Kidney (tissue), 22 donors: Measurements from ENCODE around the gene NDC1. TPM values are rescaled to one million over a fixed set of nuclear protein-coding genes. Genes with fewer than 3 reads are reported as not detected.
"Not testable (repeated sequence)": the region's sequence is repeated elsewhere in the genome, so short reads cannot be mapped to it uniquely, and the experiment has no call there.

Experiments used
- DNase-seq, 5 donors: peaks; one replicate each; pipeline ENCODE4 v3.0.0-alpha.2; 2013 to 2020
- FAIRE-seq: peaks from 2 replicates; lab custom pipeline; 2012; peaks lifted over from hg19 to GRCh38; lab: Jason Lieb, UNC
- H3K27ac ChIP-seq, 2 donors: one replicate each; pipeline ENCODE4 v1.7.0; 2013; ENCODE audit warnings: low read depth in 2 of 2, low read length in 2 of 2, inconsistent platforms in 1 of 2
- H3K27me3 ChIP-seq: one replicate; pipeline ENCODE4 v1.7.1; 2013; ENCODE audit warnings: low read length, inconsistent platforms; ENCODE audit not compliant: control insufficient read depth, insufficient read depth
- H3K36me3 ChIP-seq, 3 donors: one replicate each; pipeline versions ENCODE4 v1.7.0 to v1.7.1; 2013; ENCODE audit warnings: low read length in 3 of 3, control low read depth in 1 of 3, inconsistent platforms in 1 of 3; ENCODE audit not compliant: insufficient read depth in 3 of 3, control insufficient read depth in 2 of 3
- H3K4me1 ChIP-seq, 3 donors: one replicate each; pipeline versions ENCODE4 v1.7.0 to v1.7.1; 2013; ENCODE audit warnings: low read length in 3 of 3, inconsistent platforms in 1 of 3, low read depth in 1 of 3; ENCODE audit not compliant: control insufficient read depth in 2 of 3, insufficient read depth in 2 of 3
- H3K4me3 ChIP-seq, 3 donors: one replicate each; pipeline versions ENCODE4 v1.7.0 to v1.8.1; 2013; ENCODE audit warnings: low read length in 3 of 3, control low read depth in 1 of 3, inconsistent platforms in 1 of 3
- H3K9ac ChIP-seq, 3 donors: one replicate each; pipeline versions ENCODE4 v1.7.0 to v1.7.1; 2013; ENCODE audit warnings: low read length in 3 of 3, control low read depth in 1 of 3, inconsistent platforms in 1 of 3
- H3K9me3 ChIP-seq, 3 donors: one replicate each; pipeline versions ENCODE4 v1.7.0 to v1.7.1; 2013; ENCODE audit warnings: low read length in 3 of 3, control low read depth in 1 of 3, inconsistent platforms in 1 of 3; ENCODE audit not compliant: control insufficient read depth in 2 of 3, insufficient read depth in 1 of 3
- CTCF ChIP-seq: IDR thresholded peaks from 3 replicates; pipeline ENCODE4 v1.5.1; 2012; ENCODE audit warnings: mild to moderate bottlenecking, moderate library complexity, borderline replicate concordance; ENCODE audit not compliant: insufficient read depth; ENCODE audit errors: extremely low read depth
- intact Hi-C: fragments of 100-400 bp; cut with DNase I; formaldehyde crosslinking; loops from one replicate; pipeline ENCODE4 v1.11.1; 2022
- long read RNA-seq, 10 donors: library from polyadenylated mRNA in 1 of 10; unstranded in 1 of 10; transcript quantifications; one replicate each; pipeline ENCODE4 v2.0.0 and lab custom pipeline, GENCODE V29; 2021 to 2026
- polyA plus RNA-seq: library from polyadenylated mRNA; stranded (reverse); fragments of 350-450 nt; fragmentation: Illumina TruSeq; extraction: RNeasy Lipid Tissue Mini Kit (QIAGEN cat#74804); gene quantifications from one replicate; pipeline ENCODE4 v1.2.3, GENCODE V29; 2014; ENCODE audit warnings: low read depth, low replicate concordance; ENCODE audit not compliant: insufficient read depth
- total RNA-seq: library from RNA; stranded (reverse); fragmentation: NEBNext Ultra II Directional; extraction: Animal tissue kit (Norgen Biotek cat#: 25700); gene quantifications from one replicate; pipeline ENCODE4 v1.2.1, GENCODE V29; 2021
- donor health status: control.
- donor health status: control.
- donor health status: control.
- donor health status: control.
- donor health status: control.
- donor health status: DM: yes; HTN: yes; CAD: no.
- donor health status: Normal renal cell carcinoma (clear cell type).

Gene NDC1
- total RNA-seq (8.5 TPM), polyA plus RNA-seq (5.6 TPM)
- long read RNA-seq, donor 1, result 0 reads
- long read RNA-seq, donor 2, full-length matches to known transcripts, result 3 of 3 reads
- long read RNA-seq, donor 2, partial matches to known transcripts, result 0 of 3 reads
- long read RNA-seq, donor 2, other reads (novel, unspliced or antisense), result 0 of 3 reads
- long read RNA-seq, donor 3, full-length matches to known transcripts, result 2 of 2 reads
- long read RNA-seq, donor 3, partial matches to known transcripts, result 0 of 2 reads
- long read RNA-seq, donor 3, other reads (novel, unspliced or antisense), result 0 of 2 reads
- long read RNA-seq, donor 4, full-length matches to known transcripts, result 3 of 3 reads
- long read RNA-seq, donor 4, partial matches to known transcripts, result 0 of 3 reads
- long read RNA-seq, donor 4, other reads (novel, unspliced or antisense), result 0 of 3 reads
- long read RNA-seq, donor 5, result 0 reads
- long read RNA-seq, donor 6, full-length matches to known transcripts, result 4 of 4 reads
- long read RNA-seq, donor 6, partial matches to known transcripts, result 0 of 4 reads
- long read RNA-seq, donor 6, other reads (novel, unspliced or antisense), result 0 of 4 reads
- long read RNA-seq, donor 7, full-length matches to known transcripts, result 4 of 5 reads
- long read RNA-seq, donor 7, partial matches to known transcripts, result 0 of 5 reads
- long read RNA-seq, donor 7, other reads (novel, unspliced or antisense), result 1 of 5 reads
- long read RNA-seq, donor 8, full-length matches to known transcripts, result 2 of 2 reads
- long read RNA-seq, donor 8, partial matches to known transcripts, result 0 of 2 reads
- long read RNA-seq, donor 8, other reads (novel, unspliced or antisense), result 0 of 2 reads
- long read RNA-seq, donor 9, full-length matches to known transcripts, result 1 of 1 reads
- long read RNA-seq, donor 9, partial matches to known transcripts, result 0 of 1 reads
- long read RNA-seq, donor 9, other reads (novel, unspliced or antisense), result 0 of 1 reads
- long read RNA-seq, donor 10, full-length matches to known transcripts, result 2 of 2 reads
- long read RNA-seq, donor 10, partial matches to known transcripts, result 0 of 2 reads
- long read RNA-seq, donor 10, other reads (novel, unspliced or antisense), result 0 of 2 reads

GRCh38 chr1:53837924-53838653 is at the start of gene NDC1:
TSS of gene NDC1 (minus strand) at chr1:53838296. CDS start at chr1:53838261, 35 bp downstream.
- intact Hi-C loops, result no loop called here
- no peaks in the 10 kb centered on the region for H3K4me1 ChIP-seq
- no peak for FAIRE-seq

GRCh38 chr1:53883600-53883999 is 45.5 kb upstream of the NDC1 start:
- FAIRE-seq, DNase-seq, H3K4me3 ChIP-seq, H3K9me3 ChIP-seq, H3K4me1 ChIP-seq, H3K9ac ChIP-seq, intact Hi-C loops, H3K27ac ChIP-seq, H3K27me3 ChIP-seq: not testable (repeated sequence)
- peaks cover 0 to 11% (median 6%) of the 10 kb centered on the region in 3 donors for H3K36me3 ChIP-seq

More at GRCh38 chr1:53837924-53838653, at the start of gene NDC1:
- peak within 1 kb of the TSS; percentile 88 to 93 (median 91) for H3K4me3 ChIP-seq
- H3K36me3 ChIP-seq, result no peaks in the 10 kb centered on the region
- H3K9ac ChIP-seq, result peak within 1 kb of the TSS; percentile 68 to 95 (median 88)
- peak within 1 kb of the TSS; percentile 99 to 100 for H3K27ac ChIP-seq
- no peaks in the 10 kb centered on the region for H3K9me3 ChIP-seq
- H3K27me3 ChIP-seq, result no peaks in the 10 kb centered on the region
- peak; percentile 94 to 99 (median 96) for DNase-seq
- peak; percentile 20 for TF ChIP-seq CTCF

- peaks cover 4 to 19% (median 13%) of the 10 kb centered on the region in 3 donors for H3K36me3 ChIP-seq
- intact Hi-C loops, H3K9me3 ChIP-seq, H3K4me1 ChIP-seq, H3K4me3 ChIP-seq, H3K27ac ChIP-seq, FAIRE-seq, H3K27me3 ChIP-seq, DNase-seq, H3K9ac ChIP-seq: not testable (repeated sequence)
Measured at GRCh38 chr1:53881853-53882252, 43.8 kb upstream of the NDC1 start.
